Measurements from ENCODE around the gene FBXO41.

DNA sequence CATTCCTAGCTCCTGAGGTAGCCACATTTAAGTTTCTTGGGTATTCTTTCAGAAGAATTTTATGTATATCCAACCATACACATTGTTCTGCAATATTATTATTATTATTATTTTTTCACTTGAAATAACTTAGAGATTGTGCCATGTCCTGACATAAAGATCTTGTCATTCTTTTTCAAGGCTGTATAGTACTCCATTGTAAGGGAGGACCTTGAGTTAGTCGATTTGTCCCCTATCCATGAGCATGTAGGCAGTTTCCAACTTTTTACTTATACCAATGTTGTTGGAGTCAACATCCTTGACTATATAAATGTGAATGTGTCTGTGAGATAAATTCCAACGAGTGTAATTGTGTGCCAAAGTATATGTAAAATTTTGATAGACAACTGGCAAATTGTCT is 10.0 kb upstream of the FBXO41 start:
- TF ChIP-seq POLR2A (IDR thresholded peaks at IDR 0.05; ENCODE audit: low read depth, low read length) (no peak), TAF1 (IDR thresholded peaks at IDR 0.05; ENCODE audit: low read depth, low read length) (no peak)

All from GM12891 (cell line).